Fibroblast of mammary gland (primary cell): ENCODE data around the gene RBM23.

Source experiments
- DNase-seq: peaks from one replicate; pipeline ENCODE4 v3.0.0-alpha.2; 2010; ENCODE audit warnings: low read depth
- H3K4me3 ChIP-seq: 2 replicates; pipeline ENCODE4 v1.5.1; 2011; ENCODE audit warnings: low read depth, mild to moderate bottlenecking, low read length, moderate library complexity; ENCODE audit not compliant: control insufficient read depth
- TF ChIP-seq, protein P1 (sequence below): conservative IDR thresholded peaks from 2 replicates; pipeline ENCODE4 v1.5.1; 2011; ENCODE audit warnings: low read depth, low read length, inconsistent platforms; ENCODE audit not compliant: control insufficient read depth, insufficient read depth

Gene RBM23

DNA sequence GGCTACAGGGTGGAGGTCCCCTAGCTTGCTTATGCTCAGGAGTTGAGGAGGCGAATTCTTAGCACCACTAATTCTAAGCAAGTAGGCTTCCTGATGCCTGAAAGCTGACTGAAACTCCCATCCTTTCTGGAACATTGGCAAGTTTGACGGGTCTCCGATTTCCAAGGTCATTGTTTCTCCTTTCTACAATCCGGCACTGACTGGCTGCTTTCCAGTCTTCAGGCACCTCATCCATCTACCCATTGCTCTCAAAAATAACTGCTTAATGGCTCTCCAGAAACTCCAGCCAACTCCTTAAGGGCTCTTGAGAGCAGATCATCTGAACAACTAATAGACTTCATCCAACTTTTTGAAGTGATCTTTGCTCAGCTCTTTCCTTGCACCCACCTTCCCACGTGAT is 22.6 kb downstream of the RBM23 start:
- no peak for DNase-seq
- TF ChIP-seq, protein P1, sequence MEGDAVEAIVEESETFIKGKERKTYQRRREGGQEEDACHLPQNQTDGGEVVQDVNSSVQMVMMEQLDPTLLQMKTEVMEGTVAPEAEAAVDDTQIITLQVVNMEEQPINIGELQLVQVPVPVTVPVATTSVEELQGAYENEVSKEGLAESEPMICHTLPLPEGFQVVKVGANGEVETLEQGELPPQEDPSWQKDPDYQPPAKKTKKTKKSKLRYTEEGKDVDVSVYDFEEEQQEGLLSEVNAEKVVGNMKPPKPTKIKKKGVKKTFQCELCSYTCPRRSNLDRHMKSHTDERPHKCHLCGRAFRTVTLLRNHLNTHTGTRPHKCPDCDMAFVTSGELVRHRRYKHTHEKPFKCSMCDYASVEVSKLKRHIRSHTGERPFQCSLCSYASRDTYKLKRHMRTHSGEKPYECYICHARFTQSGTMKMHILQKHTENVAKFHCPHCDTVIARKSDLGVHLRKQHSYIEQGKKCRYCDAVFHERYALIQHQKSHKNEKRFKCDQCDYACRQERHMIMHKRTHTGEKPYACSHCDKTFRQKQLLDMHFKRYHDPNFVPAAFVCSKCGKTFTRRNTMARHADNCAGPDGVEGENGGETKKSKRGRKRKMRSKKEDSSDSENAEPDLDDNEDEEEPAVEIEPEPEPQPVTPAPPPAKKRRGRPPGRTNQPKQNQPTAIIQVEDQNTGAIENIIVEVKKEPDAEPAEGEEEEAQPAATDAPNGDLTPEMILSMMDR = no peak
- H3K4me3 ChIP-seq = no peak overlapping the region

DNA sequence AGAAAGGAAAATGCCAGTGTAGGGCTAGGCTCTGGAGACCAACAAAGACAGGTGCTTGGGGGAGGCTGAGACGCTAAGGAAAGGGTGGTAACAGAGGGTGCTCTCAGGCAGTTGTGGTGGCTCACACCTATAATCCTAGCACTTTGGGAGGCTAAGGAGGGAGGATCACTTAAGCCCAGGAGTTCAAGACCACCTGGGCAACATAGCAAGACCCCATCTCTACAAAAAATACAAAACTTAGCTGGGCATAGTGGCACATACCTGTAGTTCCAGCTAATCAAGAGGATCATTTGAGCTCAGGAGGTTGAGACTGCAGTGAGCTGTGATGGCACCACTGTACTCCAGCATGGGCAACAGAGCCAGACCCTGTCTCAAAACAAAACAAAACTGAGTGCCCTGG is 23.5 kb downstream of the RBM23 start:
- DNase-seq = no peak
- TF ChIP-seq, protein P1 = no peak
- no peak overlapping the region for H3K4me3 ChIP-seq

DNA sequence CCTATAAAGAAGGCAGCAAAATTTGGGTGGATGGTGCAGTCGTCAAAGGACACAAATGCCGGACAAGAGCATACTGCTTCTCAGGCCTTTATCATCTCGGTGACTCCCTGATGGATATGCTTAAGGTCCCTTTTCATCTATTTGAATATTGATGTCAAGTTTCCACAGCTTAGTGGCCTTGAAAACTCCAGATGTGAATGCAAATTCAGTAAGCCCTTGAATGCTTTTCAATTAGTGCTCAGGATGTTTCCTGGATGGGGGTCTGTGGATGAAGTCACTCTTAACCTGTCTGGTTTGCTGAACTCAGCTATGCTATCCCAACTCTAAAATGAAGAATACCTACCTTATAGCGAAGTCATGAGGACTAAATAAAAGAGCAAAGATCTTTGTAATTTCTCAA is 25.2 kb downstream of the RBM23 start:
- TF ChIP-seq, protein P1 = no peak
- no peak for DNase-seq

DNA sequence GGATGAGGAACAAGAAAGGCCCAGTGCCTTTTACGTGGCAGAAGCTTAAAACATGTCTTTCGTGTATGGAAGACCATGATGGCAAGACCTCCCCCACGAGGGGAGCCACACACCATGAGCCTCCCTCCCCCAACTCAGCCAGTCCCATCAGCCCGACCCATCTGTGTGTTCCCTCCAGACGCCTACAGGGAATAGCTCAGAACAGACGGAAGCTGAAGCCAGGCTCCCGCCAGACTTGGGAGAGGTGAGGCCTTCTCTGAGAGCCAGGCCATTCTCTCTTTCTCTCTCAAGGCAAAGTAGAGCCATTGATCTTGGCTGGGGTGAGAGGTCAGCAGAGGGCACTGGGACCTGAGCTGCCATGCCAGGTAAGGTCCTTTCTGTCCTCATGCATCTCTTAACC is 26.5 kb downstream of the RBM23 start:
- no peak for DNase-seq
- H3K4me3 ChIP-seq = no peak overlapping the region
- TF ChIP-seq, protein P1 = no peak

More for the DNA sequence above, 25.2 kb downstream of the RBM23 start:
- no peak overlapping the region for H3K4me3 ChIP-seq

DNA sequence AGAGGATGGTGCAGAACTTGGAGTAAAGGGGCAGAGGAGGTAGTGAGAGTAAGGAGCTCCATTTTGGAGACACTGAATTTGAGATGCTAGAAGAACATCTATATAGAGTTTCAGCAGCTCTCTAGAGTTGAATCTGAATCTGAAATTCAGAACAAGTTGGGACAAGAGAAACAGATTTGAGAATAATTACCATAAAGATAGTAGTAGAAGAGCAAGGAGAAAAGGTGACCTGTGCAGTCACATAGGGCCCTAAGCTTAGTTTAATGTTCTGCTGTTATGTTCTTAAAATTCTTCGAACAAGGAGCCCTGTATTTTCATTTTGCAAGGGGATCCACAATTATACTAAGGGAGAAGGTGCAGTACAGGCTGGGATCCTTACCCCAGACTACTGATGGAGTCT is 28.5 kb downstream of the RBM23 start:
- TF ChIP-seq, protein P1 = no peak
- DNase-seq = no peak

DNA sequence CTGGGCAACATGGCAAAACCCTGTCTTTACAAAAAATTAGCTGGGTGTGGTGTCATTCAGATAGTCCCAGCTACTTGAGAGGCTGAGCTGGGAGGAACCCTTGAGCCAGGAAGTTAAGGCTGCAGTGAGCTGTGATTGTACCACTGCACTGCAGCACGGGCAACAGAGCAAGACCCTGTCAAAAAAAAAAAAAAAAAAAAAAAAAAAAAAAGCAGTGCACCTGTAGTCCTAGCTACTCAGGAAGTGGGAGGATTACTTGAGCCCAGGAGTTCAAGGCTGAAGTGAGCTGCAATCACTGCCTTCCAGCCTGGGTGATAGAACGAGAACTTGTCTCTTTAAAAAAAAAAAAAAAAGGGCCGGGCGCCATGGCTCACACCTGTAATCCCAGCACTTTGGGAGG is 30.3 kb downstream of the RBM23 start:
- DNase-seq = no peak
- TF ChIP-seq, protein P1 = no peak
- H3K4me3 ChIP-seq = no peak overlapping the region

More for the DNA sequence above, 28.5 kb downstream of the RBM23 start:
- no peak overlapping the region for H3K4me3 ChIP-seq

DNA sequence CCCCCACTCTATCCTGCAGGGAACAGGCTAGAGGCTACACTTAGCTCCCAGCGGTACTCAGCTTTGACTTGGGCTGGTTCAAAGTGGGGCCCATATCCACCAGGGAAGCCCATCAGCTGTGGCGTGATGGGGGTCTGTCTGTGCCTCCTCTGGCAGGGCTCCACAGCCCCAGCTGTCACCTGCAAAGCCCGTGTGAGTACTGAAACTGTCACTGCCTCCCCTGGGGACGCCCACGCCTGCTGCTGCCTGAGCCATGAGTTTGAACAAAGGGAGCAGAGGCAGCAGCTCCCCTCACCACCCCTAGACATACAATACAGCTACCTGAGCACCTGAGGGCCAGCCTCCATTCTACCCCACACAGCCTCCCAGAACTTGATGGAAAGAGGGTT is 31.0 kb downstream of the RBM23 start:
- H3K4me3 ChIP-seq = no peak overlapping the region
- no peak for DNase-seq
- TF ChIP-seq, protein P1 = no peak
